HG03066 (cell line): Measurements from ENCODE around the gene TNFRSF25.

Source experiments
- ATAC-seq: cut with Tn5 transposase; IDR thresholded peaks from one replicate; pipeline ENCODE4 v1.9.1; 2021; ENCODE audit warnings: low read depth; ENCODE audit not compliant: unreplicated experiment

The TNFRSF25 gene

GRCh38 chr1:6466023-6466422 is at the start of gene TNFRSF25:
TNFRSF25 (minus strand) TSS chr1:6466173; CDS start chr1:6466107, 66 bp downstream.
- ATAC-seq, result no peak

GRCh38 chr1:6515771-6516170 is 49.8 kb upstream of the TNFRSF25 start:
- ATAC-seq, result no peak

DNA sequence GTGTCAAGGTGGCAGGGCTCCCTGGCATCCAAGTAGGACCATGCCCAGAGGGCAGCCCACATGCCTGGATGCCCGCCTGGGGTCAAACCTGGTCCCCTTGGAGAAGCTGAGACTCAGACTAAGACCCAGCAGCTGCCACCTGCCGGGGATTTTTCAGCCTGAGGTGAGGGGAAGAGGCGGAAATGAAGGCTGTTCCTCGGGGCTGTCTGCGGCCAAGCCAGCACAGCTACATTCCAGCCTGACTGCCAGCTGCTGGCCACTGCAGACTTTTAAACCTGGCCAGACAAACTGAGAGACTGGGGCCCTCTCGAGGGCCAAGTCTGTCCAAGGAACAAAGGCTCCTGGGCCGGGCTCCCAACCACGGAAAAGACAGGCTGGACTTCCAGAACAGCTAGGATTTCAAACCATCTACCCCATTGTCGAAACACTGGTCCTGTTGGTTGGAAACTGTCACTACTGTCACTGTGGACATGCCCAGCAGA is 47.4 kb upstream of the TNFRSF25 start:
- no peak for ATAC-seq

- ATAC-seq, result no peak
Observed at GRCh38 chr1:6512908-6513280, 46.9 kb upstream of the TNFRSF25 start.

DNA sequence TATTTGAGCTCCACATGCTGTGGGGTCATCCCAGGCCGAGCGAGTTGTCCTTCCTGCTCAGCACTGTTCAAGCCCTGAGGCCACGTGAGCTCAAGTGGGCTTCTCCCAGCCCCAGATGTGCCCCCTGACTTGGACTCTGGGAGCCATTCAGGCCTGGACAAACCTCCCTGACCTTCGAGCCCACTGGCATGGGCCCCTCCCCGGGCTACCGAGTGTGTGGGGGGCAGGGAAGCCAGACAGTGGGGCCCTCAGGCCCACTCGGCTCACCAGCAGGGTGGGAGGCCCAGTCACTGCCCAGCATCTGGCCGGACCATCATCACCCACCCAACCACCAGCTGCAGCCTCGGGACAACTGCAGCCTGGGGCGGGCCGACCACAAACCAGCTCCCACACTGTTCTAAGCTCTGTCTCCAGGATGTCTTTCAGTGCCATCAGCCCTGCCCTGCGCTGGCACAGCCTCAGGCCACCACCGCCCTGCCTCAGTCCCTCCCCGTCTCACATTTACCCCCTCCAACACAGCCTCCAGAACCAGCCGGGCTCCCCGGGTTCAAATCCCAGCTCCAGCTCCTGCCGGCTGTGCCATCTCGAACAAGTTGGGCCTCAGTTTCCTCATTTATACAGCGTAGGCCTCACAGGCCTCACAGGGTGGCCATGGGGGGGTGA is 46.4 kb upstream of the TNFRSF25 start:
- no peak for ATAC-seq

- ATAC-seq, result no peak
Observed at GRCh38 chr1:6511561-6512244, 45.7 kb upstream of the TNFRSF25 start.

GRCh38 chr1:6511056-6511455 is 45.1 kb upstream of the TNFRSF25 start:
- ATAC-seq, result no peak

DNA sequence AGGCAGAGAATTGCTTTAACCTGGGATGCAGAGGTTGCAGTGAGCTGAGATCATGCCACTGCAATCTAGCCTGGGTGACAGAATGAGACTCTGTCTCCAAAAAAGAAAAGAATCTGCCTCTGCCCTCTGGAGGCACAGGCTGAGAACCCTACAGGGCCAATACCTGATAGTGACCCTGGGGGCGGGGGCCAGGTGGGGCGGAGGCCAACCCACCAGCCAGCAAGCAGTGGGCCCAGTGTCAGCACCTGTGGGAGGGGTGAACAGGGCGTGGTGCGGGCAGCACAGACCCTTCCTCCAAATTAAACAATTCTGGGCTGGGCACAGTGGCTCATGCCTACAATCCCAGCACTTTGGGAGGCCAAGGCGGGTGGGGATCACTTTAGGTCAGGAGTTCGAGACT is 44.5 kb upstream of the TNFRSF25 start:
- ATAC-seq, result no peak

DNA sequence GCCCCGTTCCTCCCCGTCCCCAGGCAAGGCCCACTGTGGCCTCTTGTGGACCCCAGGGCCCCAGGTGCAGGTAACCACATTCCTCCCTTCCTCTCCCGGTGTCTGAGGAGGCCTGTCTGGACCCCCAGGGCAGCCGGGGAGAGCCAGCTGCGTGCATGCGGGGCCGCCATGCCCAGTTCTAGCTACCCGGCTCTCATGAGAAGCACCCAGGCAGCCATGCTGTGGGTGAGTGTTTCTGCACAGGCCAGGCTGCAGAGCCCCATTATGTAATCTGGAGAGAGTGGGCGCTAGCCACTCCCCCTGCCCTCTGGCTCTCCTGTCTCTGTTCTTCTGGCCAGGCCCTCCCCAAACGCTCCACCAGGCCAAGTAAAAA is 43.9 kb upstream of the TNFRSF25 start:
- ATAC-seq, result no peak

GRCh38 chr1:6509220-6509918 is 43.4 kb upstream of the TNFRSF25 start:
- ATAC-seq, result no peak

GRCh38 chr1:6508816-6509189 is 42.8 kb upstream of the TNFRSF25 start:
- no peak for ATAC-seq

GRCh38 chr1:6508154-6508815 is 42.3 kb upstream of the TNFRSF25 start:
- ATAC-seq, result no peak

DNA sequence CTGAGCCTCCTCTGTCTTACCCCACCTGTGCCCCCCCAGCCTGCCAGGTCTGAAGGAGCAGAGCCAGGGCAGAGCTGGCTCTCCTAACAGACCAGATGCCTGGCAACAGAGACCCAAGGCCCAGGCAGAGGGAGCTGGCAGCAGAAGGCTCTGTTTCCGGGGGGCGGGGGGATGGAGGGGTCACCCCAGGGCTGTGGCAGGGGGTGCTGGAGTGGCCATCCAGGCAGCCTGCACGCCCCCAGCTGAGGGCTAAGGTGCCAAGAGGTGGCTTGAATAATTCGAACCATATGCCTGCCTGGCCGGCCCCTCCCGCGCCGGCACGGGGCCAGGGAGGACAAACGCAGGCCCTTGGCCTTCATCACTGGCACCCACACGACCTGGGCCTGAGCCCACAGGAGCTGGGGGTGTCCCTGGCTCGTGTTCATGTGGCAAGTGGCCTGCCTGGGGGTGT is 41.5 kb upstream of the TNFRSF25 start:
- ATAC-seq, result no peak

- no peak for ATAC-seq
Observed at GRCh38 chr1:6507037-6507428, 41.1 kb upstream of the TNFRSF25 start.

- no peak for ATAC-seq
Observed at GRCh38 chr1:6506210-6507036, 40.5 kb upstream of the TNFRSF25 start.

- ATAC-seq, result no peak
Observed at GRCh38 chr1:6505367-6506209, 39.6 kb upstream of the TNFRSF25 start.

DNA sequence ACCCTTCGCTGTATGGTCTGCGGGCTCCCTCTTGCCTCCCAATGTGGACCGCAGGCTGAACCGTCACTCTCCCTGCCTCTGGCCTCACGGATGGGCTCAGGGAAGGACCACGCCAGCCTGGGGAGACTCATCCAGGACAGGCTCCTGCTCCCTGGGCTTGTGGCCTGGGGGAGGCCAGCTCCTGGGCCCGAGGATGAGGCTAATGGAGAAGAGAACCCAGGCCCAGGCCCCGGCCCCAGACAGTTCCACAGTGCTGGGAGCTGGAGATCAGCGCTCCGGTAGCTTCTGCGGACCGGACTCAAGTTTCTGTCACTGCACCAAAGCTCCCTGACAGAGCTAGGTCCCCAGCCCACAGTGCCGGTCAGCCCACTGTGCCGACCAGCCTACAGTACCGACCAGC is 38.9 kb upstream of the TNFRSF25 start:
- ATAC-seq, result no peak

DNA sequence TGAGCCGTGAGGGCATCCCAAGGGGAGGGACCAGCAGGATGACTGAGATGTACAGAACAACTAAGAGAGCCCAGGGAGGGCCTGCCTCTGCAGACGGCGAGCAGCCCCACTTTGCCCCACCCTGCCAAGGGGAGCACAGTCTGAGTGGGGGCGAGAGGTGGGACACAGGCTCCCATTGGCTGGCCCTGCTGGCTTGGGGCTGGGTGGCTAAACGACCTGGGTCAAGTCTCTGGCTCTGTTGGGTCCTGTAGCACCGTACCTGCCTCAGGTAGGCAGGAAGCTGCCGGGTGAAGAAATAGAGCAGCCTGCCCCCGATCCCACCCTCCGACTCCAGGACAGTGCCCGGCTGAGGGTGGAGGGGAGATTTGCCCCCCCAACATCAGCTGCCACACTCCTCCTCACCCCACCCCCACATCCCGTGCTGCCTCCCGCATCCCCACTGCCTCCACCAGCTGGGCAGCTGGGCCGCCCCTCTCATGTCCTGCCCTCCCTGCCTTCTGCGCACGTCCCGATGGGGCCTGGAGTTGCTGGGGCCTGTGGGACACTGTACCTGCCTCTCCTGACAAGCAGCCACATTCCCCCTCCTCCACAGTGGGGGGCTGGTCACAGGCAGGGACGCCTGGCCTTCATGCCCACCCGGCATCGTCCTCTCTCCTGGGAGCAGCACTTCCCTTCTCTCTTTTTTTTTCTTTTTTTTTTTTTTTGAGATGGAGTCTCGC is 38.1 kb upstream of the TNFRSF25 start:
- ATAC-seq, result no peak
